Inflammatory macrophage treated with lipopolysaccharide for 1 hour (primary cell): Measurements from ENCODE around the gene GRIN1.

Experiments
- DNase-seq, 2 donors: peaks; one replicate each; pipeline ENCODE4 v3.0.0-alpha.2; 2020 to 2022

The GRIN1 gene

GRCh38 chr9:137149363-137149762 is 10.4 kb downstream of the GRIN1 start:
- DNase-seq: no peak

DNA sequence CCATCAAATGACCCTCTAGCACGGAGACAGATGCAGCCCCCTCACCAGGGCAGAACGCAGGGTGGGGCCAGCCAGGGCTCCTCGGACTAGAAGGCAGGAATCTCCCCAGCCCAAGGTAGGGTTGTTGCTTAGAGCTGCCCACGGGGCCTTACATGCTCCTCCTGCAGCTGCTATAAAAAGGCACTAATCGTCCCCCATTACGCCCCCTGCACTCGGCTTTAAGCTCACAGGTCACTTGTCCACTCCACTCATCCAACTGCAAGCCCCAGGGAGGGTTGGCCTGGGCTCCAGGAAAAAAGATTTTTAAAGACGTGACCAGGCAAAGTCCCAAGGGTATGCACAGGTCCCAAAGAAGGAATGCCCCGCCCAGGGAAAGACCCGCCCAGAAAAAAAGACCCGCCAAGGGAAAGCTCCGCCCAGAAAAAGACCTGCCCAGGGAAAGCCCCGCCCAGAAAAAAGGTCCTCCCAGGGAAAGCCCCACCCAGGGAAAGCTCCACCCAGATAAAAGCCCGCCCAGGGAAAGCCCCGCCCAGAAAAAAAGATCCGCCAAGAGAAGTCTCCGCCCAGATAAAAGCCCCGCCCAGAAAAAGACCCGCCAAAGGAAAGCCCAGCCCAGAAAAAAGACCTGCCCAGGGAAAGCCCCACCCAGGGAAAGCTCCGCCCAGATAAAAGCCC is 11.1 kb downstream of the GRIN1 start:
- DNase-seq: no peak

DNA sequence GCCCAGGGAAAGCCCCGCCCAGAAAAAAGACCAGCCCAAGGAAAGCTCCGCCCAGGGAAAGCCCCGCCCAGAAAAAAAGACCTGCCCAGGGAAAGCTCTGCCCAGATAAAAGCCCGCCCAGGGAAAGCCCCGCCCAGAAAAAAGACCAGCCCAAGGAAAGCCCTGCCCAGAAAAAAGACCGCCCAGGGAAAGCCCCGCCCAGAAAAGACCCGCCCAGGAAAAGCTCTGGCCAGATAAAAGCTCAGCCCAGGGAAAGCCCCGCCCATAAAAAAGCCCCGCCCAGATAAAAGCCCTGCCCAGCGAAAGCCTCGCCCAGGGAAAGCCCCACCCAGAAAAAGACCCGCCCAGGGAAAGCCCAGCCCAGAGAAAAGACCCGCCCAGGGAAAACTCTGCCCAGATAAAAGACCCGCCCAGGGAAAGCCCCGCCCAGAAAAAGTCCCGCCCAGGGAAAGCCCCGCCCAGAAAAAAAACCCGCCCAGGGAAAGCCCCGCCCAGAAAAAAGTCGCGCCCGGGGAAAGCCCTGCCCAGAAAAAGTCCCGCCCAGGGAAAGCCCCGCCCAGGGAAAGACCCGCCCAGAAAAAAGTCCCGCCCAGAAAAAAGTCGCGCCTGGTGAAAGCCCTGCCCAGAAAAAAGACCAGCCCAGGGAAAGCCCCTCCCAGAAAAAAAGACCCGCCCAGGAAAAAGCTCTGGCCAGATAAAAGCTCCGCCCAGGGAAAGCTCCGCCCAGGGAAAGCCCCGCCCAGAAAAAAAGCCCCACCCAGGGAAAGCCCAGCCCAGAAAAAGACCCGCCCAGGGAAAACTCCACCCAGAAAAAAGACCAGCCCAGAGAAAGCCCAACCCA is 11.9 kb downstream of the GRIN1 start:
- DNase-seq: peak; percentile 73 to 94

DNA sequence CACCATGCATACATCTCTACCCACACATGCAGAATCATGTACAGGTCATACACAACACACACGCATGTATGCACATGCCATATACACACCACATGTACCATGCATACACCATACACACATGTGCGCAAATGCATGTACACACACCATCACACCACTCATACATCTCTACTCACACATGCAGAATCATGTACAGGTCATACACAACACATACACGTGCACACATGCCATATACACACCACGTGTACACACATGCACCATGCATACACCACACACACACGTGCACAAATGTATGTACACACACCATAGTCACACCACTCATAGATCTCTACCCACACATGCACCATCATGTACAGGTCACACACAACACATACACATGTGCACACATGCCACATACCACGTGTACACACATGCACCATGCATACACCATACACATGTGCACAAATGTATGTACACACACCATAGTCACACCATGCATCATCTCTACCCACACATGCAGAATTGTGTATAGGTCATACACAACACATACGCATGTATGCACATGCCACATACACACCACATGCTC is 14.0 kb downstream of the GRIN1 start:
- DNase-seq: no peak

- DNase-seq: peak; percentile 82 to 88
Measured at GRCh38 chr9:137156567-137157375, 17.8 kb downstream of the GRIN1 start.

DNA sequence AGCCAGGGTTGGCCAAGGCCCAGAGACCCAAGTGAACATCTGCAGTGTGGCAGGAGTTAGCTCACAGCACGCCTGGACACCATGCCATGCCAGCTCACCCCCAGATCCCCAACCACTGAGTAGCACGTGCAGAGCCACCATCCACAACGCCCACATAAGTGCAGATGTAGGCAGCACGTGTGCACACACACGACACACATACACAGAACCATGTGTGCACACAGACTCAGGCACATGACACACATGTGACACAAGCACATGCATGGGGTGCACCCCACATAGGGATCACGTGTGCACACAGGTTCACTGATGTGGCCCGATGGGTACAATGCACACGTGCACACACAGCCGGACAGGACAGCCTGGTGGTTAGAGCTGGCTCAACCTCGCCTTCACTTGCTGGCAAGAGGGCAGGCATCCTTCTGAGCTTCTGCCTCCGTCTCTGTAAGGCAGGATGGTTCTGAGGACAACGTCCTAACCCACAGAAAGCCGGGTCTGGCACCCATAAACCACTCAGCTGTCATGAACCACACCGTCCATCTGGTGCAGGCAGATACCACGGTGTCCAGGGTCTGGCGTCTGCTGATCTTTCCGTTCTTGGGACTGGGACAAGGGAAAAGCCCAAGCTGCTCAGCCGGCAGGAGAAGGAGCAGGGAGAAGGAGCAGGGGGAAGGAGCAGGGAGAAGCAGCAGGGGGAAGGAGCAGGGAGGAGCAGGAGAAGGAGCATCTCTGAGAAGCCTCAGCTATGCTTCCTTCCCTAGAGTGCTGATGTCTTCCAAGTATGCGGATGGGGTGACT is 18.9 kb downstream of the GRIN1 start:
- no peak for DNase-seq

DNA sequence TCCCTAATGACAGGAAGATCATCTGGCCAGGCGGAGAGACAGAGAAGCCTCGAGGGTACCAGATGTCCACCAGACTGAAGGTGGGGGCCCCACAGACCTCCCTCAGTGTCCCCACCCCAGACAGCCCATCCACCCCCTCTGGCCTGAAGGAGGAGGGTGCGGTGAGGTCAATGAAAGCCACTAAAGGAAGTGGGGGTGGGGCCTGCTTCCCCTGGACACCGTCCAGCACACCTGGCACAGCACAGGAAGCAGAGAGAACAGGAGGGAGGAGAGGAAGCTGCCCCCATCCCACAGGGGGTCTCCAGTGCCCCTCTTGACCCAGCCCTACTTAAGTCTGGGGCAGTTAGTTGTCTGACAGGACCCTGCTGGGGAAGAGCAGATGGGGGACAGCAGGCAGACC is 19.7 kb downstream of the GRIN1 start:
- no peak for DNase-seq

GRCh38 chr9:137159105-137160053 is 20.4 kb downstream of the GRIN1 start:
- no peak for DNase-seq

DNA sequence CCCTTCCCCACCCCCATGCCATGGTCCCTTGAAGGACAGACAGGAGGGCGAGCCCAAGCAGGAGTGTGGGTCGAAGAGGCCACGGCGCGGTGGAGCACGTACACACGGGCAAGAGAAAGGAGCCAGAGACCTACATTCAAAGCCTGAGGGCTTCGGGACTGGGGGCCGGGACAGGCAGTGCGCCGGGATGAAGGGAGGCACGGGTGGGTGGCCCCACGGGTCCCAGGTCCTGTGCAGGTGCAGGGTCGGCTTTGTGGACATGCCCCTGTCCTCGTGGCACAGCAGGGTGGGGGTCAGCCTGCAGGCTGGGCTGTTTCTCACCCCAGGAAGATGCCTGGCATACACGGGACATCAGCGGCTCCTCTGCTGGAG is 21.1 kb downstream of the GRIN1 start:
- DNase-seq: no peak

DNA sequence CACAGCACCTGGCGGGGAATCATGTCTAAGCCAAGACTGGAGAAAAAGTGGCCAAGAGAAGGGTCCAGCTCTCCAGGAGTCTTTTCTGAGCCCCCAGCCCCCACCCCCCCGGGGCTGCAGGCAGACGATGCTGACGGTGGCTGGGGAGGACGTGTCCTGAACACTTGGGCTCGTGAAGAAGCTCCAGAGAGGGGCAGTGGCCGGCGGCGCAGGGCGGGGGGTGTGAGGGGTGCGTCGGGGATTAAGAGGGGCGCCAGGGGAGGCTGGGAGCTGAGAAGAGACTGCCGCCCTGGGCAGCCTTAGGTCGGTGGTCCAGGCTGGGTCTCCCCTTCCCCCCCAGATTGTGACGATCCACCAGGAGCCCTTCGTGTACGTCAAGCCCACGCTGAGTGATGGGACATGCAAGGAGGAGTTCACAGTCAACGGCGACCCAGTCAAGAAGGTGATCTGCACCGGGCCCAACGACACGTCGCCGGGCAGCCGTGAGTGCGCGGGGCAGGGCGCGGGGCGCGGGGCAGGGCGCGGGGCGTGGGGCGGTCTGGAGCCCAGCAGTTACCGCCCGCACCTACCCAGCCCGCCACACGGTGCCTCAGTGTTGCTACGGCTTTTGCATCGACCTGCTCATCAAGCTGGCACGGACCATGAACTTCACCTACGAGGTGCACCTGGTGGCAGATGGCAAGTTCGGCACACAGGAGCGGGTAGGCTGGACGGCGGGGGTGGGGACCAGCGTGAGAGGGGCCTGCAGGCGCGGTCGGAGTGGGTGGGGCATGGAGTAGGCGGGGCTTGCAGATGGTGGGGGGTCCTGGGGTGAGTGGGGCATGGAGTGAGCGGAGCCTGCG is 22.0 kb downstream of the GRIN1 start:
- no peak for DNase-seq

DNA sequence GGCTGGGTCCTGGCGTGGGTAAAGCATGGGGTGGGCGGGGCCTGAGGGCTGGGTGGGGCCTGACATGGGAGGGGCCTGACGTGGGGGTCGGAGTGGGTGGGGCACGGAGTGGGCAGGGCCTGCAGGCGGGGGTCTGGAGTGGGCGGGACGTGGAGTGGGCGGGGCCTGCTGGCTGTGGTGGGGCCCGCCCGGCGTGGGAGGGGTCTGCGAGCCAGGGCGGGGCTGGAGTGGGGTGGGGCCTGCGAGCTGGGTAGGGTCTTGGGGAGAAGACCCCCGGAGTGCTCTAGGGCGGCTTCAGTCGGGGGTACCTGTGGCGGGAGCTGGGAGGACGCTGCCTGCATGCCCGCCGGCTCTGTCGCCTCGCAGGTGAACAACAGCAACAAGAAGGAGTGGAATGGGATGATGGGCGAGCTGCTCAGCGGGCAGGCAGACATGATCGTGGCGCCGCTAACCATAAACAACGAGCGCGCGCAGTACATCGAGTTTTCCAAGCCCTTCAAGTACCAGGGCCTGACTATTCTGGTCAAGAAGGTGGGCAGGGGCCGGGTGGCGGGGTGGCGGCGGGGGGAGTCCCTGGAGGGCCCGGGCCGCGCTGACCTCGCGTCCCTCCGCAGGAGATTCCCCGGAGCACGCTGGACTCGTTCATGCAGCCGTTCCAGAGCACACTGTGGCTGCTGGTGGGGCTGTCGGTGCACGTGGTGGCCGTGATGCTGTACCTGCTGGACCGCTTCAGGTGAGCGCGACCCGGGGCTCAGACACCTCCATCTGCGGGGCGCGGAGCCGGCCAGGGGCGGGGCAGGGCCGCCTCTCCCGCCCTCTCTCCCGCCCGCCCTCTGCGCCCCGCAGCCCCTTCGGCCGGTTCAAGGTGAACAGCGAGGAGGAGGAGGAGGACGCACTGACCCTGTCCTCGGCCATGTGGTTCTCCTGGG is 22.9 kb downstream of the GRIN1 start:
- DNase-seq: no peak

- DNase-seq: no peak
Measured at GRCh38 chr9:137162505-137163364, 23.8 kb downstream of the GRIN1 start.

DNA sequence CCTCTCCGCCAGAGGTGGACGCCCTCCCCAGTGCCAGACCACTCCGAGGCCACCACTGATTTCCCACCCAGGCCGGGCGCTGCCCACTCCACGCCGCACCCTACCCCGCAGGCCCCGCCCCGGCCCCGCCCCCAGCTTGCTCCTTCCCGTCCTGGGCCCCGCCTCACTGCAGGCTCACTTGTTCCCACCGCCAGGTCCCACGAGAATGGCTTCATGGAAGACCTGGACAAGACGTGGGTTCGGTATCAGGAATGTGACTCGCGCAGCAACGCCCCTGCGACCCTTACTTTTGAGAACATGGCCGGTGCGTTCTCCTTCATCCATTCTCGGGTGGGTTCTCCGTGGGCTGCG is 24.4 kb downstream of the GRIN1 start:
- no peak for DNase-seq

GRCh38 chr9:137163805-137164204 is 24.9 kb downstream of the GRIN1 start:
- DNase-seq: no peak

GRCh38 chr9:137164370-137165249 is 25.7 kb downstream of the GRIN1 start:
- DNase-seq: no peak

GRCh38 chr9:137165250-137165836 is 26.4 kb downstream of the GRIN1 start:
- DNase-seq: no peak
